ENCODE measurements around the gene PDZD4.

GRCh38 chrX:153794897-153795816, 35.2 kb downstream of the PDZD4 start:
- TF ChIP-seq CTCF (IDR thresholded peaks at IDR 0.05; ENCODE audit: insufficient read depth, low read depth, low read length) (no peak), EZH2 (IDR thresholded peaks at IDR 0.05; ENCODE audit: insufficient read depth, low read length) (no peak)
